EH (cell line): ENCODE results near the gene FAM171A2.
"Not testable (repeated sequence)": the region's sequence is repeated elsewhere in the genome, so short reads cannot be mapped to it uniquely, and the experiment has no call there.

ENCODE experiments used
- DNase-seq: peaks from one replicate; pipeline ENCODE4 v3.0.0-alpha.2; 2015; ENCODE audit warnings: low read depth

Gene FAM171A2

GRCh38 chr17:44363613-44364159 lies at the start of gene FAM171A2:
Gene FAM171A2, minus strand, starts transcription at chr17:44363853. Its CDS starts 139 bp downstream, at chr17:44363714.
- DNase-seq = peak; percentile 62

GRCh38 chr17:44409309-44410028 lies 45.8 kb upstream of the FAM171A2 start:
- no peak for DNase-seq

- DNase-seq = no peak
Measured at GRCh38 chr17:44408786-44409185, 45.1 kb upstream of the FAM171A2 start.

- no peak for DNase-seq
Measured at GRCh38 chr17:44402564-44403172, 39.0 kb upstream of the FAM171A2 start.

GRCh38 chr17:44400226-44400847 lies 36.7 kb upstream of the FAM171A2 start:
- peak; percentile 44 for DNase-seq

GRCh38 chr17:44398692-44399691 lies 35.3 kb upstream of the FAM171A2 start:
- DNase-seq = no peak

GRCh38 chr17:44397479-44398440 lies 34.1 kb upstream of the FAM171A2 start:
- DNase-seq = no peak

- no peak for DNase-seq
Measured at GRCh38 chr17:44396946-44397345, 33.3 kb upstream of the FAM171A2 start.

GRCh38 chr17:44394833-44395232 lies 31.2 kb upstream of the FAM171A2 start:
- DNase-seq = no peak

DNA sequence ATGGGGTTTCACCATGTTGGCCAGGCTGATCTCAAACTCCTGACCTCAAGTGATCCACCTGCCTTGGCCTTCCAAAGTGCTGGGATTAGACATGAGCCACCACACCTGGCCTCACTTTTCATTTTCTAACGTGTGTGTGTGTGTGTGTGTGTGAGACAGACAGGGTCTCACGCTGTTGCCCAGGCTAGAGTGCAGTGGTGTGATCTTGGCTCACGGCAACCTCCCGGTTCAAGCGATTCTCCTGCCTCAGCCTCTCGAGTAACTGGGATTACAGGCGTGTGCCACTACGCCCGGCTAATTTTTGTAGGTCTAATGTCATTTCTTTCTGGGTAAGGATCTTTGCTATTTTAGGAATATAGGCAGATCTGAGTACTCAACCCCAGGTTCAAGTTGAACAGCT lies 30.5 kb upstream of the FAM171A2 start:
- not testable (repeated sequence) for DNase-seq

DNA sequence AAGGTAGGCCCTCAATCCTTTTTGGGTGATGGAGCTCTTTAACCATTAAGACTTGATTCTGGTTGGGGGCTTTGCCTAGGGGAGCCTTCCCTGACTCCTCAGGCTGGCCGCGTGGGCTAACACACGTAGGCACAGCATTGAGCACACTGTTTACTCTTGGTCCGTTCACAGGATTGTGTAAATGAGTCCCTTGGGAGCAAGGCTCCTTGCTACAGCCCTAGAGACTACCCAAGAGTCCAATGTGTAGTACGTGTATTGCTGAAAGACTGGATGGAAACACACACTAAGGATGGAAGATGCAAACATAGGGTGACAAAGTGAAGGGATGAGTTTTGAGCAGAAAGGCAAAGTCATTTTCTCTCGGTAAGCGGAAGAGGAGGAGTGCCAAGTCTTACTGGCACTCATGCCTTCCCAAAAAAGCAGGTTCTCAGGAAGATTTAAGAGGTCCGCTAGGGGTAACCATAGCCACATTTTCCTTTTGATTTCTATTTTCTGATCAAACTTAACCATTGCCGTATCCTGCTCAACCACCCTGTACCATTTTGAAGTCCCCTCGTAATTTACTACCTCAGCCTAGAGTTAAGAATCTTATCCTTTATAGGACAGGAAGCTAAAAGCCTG lies 26.7 kb upstream of the FAM171A2 start:
- DNase-seq = no peak

DNA sequence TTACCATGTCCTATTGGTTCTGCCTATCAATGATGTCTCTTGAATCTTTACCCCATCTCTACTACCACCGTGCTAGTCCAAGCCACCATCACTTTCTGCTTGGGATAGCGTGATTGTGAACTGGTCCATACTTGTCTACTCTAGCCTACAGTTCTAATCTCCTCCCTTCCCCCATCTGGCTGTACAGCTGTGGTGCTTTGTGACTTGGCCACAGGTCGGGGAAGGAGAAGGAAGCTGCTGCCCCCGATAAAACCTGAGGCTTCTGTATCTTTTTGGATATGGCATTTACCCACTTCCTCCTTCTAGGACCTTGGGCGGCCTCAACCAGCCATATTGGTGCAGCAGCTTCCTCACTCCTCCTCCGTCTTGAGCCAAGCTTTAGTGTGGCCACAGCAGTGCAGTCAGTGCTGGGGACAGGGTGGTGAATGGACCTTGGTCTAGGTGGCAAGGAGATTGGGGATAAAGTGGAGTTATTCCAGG lies 26.1 kb upstream of the FAM171A2 start:
- no peak for DNase-seq

DNA sequence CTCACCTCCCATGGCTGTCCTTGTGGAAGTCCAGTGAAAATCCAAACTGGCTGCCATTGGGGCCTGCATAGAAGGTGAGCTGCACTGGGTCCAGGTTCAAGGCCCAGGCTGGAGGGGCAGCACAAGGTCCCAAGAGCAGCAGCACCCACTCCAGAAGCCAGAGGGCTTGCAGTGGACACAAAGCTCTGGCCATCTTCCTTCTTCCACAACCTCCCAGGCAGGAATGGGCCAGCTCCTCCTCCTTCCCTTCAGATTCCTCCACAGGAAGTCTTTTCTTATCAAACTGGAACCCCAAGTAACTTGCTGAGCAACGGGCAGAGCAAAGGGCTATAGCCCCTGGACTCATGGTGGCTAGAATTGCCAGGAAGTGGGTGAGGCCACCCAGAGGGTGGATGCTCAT lies 25.6 kb upstream of the FAM171A2 start, which contains the start of gene ITGA2B:
Gene ITGA2B, minus strand, starts transcription at position 369 of the 400 bp plus-strand sequence. Its CDS starts 176 bp downstream, at position 193.
- no peak for DNase-seq

GRCh38 chr17:44387804-44388203 lies 24.2 kb upstream of the FAM171A2 start:
- DNase-seq = no peak

GRCh38 chr17:44386182-44386525 lies 22.5 kb upstream of the FAM171A2 start:
- DNase-seq = no peak

GRCh38 chr17:44385287-44386181 lies 21.9 kb upstream of the FAM171A2 start:
- peak; percentile 75 for DNase-seq

GRCh38 chr17:44384823-44385286 lies 21.2 kb upstream of the FAM171A2 start:
- DNase-seq = peak; percentile 25

DNA sequence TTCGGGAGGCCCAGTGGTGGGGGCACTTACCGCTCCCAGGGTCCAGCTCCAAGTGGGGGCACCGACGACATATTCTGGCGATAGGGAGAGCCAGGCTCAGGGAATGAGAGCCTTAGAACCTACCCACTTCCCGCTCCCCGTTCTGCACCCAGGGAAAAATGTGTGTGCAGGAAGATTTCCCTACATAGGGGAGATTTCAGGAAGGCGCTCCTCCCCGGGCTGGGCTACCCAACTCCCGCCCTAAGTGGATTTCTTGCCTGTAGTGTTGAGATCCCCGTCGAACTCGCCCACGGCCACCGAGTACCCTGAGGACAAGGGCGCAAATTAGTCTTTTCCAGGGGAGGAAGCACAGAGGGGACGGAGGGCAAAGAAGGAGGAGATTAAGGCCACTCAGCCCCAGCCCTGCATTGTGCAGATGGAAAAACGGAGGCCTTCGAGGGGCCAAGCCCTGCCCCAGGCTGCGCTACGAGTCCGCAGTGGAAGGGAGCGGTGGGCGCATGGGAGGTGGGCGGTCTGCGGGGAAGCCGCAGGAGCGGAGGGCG lies 20.7 kb upstream of the FAM171A2 start:
- no peak for DNase-seq
